GM19463 (cell line): Measurements from ENCODE around the gene ARMC8.
A peak's percentile ranks its signal among the peaks of the same experiment; 100 is the strongest.
"Not testable (repeated sequence)": the region's sequence is repeated elsewhere in the genome, so short reads cannot be mapped to it uniquely, and the experiment has no call there.

Experiments used
- ATAC-seq: cut with Tn5 transposase; IDR thresholded peaks from one replicate; pipeline ENCODE4 v1.9.1; 2021; ENCODE audit warnings: mild to moderate bottlenecking, moderate library complexity; ENCODE audit not compliant: unreplicated experiment

Gene ARMC8, protein sequence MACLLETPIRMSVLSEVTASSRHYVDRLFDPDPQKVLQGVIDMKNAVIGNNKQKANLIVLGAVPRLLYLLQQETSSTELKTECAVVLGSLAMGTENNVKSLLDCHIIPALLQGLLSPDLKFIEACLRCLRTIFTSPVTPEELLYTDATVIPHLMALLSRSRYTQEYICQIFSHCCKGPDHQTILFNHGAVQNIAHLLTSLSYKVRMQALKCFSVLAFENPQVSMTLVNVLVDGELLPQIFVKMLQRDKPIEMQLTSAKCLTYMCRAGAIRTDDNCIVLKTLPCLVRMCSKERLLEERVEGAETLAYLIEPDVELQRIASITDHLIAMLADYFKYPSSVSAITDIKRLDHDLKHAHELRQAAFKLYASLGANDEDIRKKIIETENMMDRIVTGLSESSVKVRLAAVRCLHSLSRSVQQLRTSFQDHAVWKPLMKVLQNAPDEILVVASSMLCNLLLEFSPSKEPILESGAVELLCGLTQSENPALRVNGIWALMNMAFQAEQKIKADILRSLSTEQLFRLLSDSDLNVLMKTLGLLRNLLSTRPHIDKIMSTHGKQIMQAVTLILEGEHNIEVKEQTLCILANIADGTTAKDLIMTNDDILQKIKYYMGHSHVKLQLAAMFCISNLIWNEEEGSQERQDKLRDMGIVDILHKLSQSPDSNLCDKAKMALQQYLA

DNA sequence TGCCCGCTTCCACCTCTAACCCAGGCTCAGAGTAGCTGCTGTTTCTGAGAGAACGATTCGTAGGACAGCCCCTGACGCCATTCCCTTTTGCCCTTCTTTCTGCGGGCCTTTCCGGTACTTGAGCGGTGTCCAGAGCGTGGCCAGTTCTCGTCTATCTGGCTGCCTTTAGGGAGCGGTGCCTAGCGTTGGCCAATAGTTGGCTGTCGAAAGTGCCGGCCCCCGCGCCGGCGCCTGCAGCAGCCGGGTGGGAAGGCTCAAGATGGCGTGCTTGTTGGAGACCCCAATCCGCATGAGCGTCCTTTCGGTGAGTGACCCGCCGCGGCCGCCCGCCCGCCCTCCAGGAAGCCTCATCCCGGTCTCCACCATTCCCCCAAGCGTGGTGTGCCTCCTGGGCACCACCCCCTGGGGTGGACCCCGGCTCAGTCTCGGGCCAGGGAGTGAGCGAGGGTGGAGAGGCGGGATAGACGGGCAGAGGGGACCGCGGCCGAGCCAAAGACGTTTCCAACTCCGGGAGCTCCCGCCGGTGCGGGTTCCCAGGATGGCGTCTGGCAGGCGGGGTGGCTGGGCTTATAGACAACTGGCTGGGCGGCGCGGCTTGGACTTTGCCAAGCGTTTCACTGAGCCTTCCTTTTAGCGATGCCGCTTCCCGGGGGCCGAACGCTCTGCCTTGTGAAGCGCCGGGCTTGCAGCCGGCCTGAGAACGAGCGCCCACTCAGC lies at the start of gene ARMC8:
Gene ARMC8, plus strand, starts transcription at position 6 of the 717 bp plus-strand sequence. Its CDS starts 254 bp downstream, at position 260.
- ATAC-seq = peak; percentile 57

DNA sequence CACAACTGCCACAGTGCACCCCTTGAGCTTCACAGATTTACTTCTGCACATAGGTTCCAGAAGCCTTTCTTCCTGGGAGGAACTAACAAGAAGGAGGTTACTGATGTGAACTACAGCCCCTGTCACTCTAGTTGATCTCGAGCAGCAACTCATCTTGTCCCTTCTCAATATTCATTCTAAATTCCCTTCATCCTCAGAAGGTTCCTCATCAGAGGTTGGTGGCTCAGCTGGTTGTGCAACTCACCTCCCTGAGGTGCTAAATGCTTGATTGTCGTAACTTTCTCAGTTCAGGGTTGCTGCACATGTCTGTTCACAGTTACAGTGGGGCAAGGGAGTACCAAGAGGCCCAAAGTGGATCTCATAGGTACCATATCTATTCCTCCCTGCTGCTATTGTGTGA lies 49.2 kb upstream of the ARMC8 start:
- ATAC-seq = no peak

DNA sequence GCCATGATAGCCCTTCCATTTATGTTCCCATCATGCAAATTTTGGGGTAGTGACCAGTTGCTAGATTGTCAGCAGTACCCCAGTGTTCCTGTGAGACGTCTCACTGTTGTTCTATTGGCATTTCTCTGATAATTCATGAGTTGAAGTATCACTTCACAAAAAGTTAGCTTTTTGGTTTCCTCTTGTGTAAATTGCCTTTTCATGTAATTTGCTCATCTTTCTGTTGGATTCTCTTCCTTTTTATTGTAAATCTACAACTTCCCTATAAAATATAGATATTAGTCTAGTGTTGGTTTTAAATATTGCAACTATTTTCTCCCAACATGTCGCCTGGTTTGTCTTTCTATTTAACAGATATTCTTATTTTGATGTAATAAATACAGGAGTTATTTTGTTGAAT lies 47.4 kb upstream of the ARMC8 start:
- no peak for ATAC-seq

DNA sequence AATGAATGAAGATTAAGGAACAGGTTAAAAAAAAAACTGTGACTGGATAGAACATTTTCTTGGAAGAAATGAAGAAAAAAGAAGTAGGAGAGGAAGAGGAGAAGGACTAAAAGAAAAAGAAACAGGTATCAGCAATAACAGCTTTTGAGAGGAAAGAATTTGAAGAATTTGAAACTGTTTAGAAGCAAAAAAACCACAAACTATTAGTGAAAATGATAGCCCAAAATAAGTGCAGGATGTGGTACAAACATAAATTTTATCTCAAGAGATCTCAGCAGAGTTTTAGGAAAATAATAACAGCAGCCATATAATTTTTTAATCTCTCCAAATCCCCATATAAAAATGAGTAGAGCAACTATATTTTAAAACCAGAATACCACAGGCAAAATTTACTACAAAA lies 46.2 kb upstream of the ARMC8 start:
- no peak for ATAC-seq

DNA sequence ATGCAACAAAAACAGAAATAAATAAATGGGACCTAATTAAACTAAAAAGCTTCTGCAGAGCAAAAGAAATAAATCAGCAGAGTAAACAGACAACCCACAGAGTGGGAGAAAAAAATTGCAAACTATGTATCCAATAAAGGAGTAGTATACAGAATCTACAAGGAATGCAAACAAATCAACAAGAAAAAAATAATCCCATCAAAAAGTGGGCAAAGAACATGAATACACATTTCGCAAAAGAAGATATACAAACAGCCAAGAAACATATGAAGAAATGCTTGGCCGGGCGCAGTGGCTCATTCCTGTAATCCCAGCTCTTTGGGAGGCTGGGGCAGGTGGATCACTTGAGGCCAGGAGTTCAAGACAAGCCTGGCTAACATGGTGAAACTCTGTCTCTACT lies 44.9 kb upstream of the ARMC8 start:
- ATAC-seq = not testable (repeated sequence)

DNA sequence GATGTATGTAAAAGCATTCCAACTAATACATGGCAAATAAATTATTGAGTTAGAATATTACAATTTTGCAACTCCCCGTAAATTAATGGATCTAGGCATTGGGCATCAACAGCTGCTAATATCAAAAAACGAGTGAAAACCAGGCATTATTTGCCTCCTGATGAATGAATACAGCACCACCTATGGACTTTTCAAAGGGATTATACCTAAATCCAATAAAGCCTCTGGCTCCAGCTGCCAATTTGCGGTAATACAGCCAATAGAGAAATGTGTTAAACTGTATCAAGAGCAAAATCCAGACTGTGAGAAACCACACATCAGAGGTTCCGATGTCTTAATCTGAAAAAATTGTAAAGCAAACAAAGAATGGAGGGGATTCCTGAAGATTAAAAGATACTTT lies 38.6 kb upstream of the ARMC8 start:
- ATAC-seq = no peak

DNA sequence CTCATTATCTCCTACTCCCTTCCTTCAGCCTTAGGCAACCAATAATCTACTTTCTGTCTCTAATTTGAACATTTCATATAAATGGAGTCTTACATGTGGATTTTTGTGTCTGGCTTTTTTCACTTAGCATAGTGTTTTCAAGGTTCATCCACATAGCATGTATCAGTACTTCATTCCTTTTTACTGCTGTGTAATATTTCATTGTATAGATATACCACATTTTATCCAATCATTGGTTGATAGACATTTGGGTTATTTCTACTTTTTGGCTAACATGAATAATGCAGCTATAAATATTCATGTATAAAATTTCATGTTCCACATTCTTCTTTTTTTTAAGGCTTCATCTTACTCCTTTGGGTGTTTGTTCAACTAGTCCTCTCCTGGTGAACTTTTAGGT lies 32.6 kb upstream of the ARMC8 start:
- ATAC-seq = no peak

DNA sequence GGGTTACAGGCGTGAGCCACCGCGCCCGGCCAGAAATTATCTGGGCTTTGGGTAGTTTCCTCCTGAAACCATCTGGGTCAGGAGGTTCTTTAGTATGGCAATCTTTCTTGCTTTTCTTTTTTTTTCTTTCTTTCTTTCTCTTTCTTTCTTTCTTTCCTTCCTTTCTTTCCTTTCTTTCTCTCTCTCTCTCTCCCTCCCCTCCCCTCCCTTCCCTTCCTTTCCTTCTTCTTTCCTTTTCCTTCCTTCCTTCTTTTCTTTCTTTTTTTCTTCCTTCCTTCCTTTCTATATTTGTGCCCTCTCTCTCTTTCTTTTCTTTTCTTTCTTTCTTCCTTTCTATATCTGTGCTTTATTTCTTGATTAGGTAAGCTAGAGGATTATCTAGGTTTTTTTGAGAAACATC lies 29.4 kb upstream of the ARMC8 start:
- no peak for ATAC-seq

DNA sequence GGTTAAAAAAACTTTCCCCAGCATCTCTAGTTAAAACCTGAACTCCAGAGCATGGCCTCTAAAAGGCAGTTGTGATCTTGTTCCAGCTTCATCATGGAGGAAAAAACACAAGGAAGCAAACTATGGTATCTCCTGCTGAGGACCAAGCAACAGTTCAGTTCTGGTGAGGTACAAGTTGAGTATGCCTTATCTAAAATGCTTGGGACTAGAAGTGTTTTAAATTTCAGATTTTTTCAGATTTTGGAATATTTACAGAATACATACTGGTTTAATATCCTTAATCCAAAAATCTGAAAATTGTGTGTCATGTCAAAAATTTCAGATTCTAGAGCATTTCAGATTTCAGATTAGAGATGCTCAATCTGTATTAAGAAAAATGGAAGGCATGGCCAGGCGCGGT lies 22.0 kb upstream of the ARMC8 start:
- no peak for ATAC-seq

DNA sequence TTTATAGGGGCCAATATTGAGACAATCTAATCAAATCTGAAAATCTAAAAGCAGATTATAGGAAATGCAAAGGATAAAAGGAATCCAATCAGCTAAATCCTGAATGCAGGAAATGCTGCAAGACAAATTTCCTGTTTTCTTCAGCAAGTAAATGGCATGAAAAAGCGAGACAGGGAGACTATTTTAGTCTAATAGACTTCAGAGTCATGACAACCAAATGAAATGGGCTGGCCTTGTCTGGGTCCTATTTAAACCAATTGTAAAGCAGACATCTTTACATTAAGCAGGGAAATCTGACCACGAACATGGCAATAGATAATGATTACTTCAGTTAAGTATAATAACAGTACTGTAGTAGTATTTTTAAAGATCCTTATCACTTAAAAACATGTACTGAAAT lies 14.5 kb upstream of the ARMC8 start:
- no peak for ATAC-seq

DNA sequence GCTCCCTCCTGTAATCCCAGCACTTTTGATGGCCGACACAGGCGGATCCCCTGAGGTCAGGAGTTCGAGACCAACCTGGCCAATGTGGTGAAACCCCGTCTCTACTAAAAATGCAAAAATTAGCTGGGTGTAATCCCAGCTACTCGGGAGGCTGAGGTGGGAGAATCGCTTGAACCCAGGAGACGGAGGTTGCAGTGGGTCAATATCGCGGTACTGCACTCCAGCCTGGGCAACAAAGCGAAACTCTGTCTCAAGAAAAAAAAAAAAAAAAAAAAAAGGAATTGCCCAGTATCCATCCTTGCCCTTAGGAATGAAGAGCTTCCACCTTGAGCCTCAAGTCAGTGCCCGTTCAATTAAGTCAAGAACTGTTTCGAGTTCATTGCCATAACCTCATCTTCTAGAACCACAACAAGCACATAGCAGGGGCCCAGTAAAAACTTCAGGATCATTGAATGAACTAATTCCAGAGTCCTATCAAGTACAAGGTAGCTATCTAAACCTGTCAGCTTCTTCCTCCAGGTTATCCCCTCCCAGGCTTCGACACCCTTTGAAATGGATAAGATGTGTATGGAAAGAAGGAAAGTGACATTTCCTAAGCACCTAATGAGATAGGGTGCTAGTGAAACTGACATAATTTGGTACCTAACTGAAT lies 13.2 kb upstream of the ARMC8 start:
- no peak for ATAC-seq

DNA sequence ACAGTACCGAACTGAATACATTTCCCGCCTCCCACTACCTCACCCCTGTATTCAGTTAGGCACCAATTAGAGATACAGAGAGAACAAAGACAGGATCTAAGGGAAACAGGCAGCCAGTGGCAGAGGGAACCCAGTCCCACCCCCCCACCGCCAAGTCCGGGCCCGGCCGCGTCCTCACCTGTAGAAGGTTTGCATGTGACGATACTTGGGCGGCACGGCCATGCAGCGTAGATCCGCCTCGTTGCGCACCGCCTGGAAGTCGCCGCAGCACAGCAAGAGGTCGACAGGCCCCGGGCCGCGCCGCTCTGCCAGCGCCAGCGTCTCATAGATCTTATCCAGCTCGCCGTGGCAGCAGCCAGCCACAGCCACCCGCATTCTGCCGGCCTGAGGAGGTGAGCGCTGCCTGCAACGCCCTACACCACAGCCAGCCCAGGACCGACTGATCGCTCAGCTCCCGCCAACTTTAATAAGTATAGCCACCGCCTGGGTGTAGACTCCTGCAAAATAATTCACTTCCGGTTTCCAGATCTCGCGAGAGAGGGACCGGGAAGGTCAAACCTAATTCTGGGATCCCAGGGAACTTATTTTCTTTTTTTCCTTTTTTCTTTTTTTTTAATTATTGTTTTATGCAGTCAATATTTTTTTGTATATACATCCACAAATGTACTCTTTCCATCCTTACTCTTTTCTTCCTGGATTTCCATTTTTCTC lies 12.5 kb upstream of the ARMC8 start, which contains the start of gene DBR1:
Gene DBR1, minus strand, starts transcription at position 501 of the 711 bp plus-strand sequence. Its CDS starts 126 bp downstream, at position 375.
- ATAC-seq = peak; percentile 91

DNA sequence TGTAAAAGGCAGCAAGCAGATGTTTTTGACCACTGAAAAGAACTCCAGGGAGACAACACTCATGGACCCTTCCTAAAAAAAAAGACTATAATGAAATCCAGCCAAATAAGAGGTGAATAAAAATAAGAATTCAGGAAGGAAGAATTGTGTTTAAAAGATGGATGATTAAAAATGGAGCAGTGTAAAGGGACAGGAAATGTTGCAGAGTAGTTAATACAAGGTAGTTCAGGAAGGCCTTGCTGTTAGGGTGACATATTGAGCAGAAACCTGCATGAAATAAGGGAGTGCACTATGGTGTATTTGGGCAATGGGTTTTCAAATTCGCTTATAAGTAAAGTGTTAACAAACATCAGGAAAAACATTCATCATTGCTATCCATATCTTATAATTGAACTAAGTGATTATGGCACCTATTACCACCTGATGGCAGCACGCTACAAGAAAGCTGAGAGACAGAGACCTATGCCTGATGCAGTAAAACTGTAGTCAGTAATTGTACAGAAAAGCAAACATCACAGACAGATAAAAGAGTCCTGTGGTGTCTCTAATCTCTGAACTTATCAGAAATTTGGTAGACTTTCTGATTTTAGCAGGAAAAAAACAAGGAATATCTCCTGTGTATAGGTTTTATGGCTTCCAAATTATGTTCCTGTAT lies 6.6 kb upstream of the ARMC8 start:
- ATAC-seq = peak; percentile 60

DNA sequence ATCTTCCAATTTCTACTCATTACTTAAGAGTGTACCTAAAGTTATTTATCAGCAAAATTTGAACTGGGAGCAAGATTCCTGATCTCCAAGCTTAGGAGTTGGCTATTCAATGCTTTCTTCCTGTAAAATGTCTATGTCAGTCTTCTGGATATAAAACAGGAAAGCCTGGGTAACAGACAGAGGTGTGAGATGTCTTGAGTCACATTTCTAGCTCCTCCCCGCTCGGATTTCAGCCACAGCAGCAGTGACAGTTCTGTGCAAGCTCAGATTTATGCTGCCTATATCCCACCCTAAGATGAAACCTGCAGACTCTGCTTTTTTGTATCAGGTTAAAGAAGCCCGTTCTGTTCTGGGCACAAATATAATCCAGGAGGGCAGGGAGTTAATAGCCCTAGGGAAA lies 2.1 kb upstream of the ARMC8 start:
- no peak for ATAC-seq

DNA sequence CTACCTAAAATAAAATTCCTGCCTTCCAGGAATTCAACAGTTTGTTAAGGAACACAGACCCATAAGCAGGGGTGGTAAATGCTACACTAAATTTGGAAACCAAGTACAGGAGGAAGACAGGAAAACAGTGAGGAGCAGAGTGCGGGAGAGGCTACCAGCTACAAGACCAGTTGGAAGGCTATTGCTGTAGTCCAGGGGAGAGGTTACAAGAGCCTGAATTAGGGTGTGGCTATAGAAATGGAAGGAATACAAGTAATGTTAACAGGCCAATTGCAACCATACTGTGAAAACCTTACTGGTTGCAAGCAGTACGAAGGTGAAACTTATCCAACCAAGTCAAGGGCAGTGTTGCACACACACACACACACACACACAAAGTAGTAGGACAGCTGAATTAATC lies 880 bp upstream of the ARMC8 start:
- no peak for ATAC-seq

DNA sequence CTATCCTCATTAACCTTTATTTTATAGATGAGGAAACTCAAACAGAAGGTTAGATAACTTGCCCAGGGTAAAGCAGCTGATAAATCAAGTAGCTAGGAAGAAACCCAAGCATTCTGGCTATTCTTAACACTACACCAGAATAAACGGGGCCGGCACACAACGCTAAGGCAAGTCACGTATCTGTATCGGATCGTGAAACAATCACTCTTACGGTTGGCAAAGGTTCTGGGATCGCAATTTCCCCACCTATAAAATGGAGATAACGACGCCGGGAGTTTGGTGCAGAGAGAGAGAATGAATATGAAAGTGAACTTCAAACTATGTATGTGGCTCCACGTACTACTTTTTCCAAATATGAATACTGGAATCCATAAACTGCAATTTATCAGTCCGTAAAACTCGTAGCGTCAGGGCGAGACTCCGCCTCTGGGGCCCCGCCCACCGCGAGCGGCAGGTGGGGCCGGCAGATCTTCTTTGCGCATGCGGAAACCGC lies 252 bp upstream of the ARMC8 start:
- peak; percentile 92 for ATAC-seq

DNA sequence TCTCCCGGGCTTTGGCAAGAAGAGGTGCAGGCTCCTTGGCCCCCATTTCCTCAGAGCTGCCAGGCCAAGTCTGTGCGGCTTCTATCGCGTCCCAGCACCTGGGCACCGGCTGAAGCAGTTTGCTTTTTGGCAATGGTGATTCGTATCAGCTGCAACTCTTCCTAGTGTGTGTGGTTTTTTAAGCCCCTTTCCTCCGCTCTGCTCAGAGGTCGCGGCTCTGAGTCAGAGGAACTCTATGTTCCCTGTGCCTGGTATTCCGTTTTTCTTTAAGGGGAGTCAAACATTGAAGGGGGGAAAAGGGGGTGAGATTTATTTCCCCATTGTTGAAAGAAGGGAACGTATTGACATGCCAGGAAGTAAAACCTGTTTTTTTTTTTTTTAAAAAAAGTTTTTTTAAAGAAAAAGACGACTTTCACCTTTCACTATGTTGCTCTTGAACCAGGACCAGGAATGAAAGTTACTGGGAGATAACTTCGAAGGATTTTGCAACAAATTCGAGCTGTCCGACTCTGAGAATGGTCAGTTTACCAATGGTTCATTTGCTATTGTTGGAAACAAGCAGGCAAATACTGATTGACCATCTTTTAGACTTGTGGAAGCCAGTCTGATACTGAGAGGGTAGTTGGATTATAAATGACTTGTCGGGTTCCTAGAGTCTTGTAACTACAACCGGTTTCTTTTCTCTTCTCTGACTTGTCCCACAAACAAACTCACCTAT lies 1.1 kb downstream of the ARMC8 start:
- ATAC-seq = peak; percentile 12

DNA sequence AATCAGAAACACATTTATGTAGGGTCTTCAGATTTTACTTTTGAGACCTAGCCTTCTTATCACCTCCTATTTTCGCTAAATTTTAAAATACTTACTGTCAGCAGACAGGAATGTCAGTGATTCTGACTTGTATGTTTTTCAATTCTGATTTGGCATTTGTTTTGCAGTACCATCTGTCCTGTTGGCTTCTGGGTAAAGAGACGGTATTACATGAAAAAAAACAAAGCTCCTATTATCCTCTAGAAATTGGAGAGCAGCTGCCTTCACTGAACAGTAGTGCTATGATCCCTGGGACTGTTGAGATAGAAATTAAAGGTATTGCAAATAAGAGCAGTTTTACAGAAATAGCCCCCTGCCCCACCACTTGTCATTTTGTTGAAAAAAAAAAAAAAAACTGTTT lies 8.4 kb downstream of the ARMC8 start:
- no peak for ATAC-seq

DNA sequence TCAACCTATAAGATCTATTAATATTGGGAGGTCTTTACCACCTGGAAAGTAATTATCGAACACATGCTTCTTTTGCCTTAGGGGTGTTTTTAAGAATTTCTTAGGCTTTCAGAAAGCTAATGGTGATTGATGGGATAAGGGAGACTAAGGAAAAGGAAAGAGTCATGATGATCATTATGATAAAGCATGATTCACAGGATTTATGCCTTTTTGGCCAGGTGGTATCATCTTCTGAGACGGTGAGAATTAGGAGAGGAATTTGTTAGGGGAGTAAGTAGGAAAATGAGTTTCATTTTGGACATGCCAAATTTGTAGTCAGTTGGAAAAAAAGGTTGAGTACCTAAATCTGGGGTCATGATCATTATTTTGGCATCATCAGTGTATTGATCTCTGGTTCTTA lies 8.9 kb downstream of the ARMC8 start:
- ATAC-seq = no peak
